HG03442 (cell line): Measurements from ENCODE around the gene PTGR3.

Source experiments
- ATAC-seq: cut with Tn5 transposase; IDR thresholded peaks from one replicate; pipeline ENCODE4 v1.9.1; 2021; ENCODE audit warnings: mild to moderate bottlenecking, moderate library complexity; ENCODE audit not compliant: unreplicated experiment

PTGR3 gene

DNA sequence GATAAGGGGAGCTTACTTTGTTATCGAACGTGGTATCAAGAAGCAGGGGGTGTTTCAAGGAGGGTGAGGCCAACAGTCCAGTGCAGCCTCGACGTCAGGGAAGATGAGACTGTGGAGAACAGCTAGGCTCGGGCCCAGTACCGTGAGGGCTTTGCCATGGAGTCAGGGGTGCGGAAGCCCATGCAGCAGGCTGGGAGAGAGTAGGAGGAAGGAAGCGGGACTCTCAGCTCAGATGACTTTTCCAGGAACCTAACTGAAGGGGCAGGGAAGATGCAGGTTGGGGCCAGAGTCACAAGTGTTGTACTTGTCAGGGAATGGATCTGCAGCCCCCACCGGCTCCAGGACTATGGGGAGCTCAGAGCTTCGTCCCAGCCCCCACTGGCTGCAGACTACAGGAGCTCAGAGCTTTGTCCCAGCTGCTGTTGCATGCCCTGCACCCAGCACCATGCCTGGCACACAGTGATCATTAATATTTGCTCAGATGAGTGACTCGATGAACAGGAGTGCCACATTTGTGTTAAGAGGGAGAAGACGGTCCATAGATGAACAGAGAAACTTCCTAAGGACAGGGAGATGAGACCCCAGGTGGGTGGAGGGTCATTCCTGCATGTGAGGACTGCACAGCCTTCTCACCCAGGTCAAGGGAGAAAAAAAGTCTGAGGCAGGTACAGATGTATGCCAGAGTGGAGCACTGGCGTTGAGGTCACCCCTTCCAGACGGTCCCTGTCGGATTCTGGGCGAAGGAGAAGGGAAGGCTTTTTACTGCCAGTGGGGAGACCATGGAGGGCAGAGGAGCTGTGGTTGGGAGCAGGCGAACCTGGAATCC, 36.4 kb downstream of the PTGR3 start:
- ATAC-seq = no peak

DNA sequence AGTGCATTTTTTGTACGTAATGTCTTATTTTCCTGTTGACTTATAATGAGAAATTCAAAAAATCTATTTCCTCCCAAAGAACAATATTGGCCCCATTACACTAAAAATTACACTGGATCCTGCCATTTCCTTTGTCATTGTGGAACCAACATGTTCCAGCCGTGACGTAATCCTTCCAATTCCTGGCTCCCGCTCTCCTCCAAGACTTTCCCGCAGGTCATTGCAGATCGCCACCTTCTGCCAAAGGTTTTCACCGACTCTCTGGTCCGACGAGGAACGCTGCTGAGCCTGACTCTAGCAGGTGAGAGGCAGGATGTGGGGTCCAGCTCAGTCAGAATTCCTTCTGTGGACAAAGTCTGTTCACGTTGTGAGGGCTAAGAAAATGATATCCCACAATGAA, 38.0 kb downstream of the PTGR3 start:
- ATAC-seq = no peak

DNA sequence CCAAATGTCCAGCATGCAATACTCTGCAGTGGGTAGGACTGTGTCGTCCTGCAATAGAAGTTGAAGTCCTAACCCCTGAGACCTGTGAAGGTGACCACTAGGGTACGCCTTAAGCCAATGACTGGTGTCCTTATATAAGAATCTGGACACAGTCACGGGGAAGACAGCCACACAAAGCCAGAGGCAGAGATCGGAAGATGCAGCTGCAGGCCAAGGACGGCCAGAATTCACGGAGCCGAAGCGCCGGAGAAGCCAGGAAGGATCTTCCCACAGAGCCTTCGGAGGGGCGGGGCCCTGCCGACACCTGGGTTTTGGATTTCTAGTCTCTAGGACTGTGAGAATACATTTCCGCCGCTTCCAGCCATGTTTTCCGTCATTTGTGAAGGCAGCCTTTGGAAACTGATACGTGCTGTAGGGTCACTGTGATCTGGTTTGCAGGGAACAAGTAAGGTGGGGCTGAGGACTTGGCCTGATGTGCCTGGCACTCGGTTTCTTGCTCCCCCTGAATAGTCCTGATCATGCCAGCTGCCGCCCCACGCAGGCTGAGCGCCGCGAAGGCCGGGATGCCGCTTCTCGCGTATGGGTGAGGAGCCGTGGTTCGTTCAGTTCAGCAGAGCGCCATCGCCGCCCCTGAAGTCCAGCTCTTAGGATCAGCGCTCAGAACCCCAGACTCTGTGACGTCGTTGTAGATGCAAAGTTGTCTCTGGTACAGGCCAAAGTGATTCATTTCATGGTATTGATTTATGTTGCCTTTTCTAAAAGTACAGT, 38.7 kb downstream of the PTGR3 start:
- no peak for ATAC-seq

DNA sequence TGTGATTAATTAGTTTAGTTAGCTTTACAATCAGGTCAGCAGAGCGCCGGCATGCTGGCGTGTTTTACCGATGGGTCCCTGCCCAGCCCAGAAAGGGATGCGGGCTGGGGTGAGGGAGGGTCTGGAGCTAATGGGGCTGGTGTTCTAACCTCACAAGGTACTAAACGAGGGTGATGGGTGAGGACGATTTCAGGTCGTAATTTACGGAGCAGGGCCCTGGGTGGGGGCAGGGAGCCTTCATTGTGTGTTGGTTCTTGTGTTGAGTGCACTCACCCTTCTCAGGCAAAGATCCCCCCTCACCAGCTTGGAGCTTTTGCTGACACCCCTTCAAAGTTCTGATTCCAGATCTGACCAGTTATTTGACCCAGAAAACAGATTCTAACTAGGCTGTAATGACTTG, 39.5 kb downstream of the PTGR3 start:
- ATAC-seq = no peak

DNA sequence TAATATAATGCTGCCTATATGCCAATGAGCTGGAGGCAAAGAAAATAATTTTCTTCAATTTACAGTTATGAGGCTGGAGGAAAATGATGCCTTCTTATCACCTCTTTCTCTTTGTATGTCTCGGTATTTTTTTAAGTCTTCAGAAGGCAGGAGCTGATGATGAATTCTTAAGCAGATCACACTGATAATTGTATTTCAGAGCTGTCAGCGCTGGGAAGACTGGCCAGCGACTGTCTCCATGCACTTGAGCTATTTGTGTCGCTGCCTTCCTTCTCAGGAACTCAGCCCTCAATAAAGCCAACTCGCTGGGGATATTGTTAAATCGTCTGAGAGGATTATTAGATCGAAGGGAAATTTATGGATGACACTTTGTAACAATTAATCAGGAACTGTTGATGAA, 40.3 kb downstream of the PTGR3 start:
- ATAC-seq = no peak

DNA sequence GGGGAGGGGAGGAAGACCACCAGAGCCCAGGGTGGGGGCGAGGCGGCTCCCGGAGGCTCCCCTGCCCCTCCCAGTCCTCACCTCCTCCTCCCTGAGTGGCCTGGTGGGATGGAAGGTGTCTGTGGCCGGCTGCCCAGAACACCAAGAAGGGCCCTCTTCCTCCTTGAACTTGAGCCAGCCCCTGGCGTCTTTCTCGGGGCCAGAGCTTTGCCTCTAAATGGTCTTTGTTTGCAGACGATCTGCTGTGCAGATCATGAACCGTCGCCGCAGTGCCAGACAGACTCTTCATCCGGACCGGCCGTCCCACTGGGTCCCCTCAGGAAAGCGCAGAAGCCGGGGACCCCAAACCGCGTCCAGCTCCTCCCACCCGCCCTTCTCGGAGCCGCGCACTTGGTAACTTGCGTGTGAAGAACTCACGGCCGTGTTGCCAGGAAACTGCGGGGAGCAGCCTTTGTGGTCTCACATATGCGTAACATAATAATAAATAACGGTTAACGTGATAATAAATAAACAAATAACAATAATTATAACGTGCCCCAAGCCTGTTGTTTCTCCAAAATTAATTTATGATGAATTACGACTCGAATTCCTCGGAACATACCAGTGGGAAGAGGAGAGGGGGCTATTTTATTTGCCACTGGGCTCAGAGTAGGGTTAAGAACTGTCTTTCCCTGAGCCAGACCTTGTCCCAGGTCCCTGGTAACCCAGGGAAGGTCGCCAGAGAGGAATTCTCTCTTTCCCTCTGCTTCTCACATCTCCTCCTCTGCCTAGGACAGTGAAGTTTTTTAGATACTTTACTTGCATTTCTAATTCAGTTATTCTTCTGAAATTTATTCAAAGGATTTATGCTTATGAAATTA, 41.0 kb downstream of the PTGR3 start:
- no peak for ATAC-seq

DNA sequence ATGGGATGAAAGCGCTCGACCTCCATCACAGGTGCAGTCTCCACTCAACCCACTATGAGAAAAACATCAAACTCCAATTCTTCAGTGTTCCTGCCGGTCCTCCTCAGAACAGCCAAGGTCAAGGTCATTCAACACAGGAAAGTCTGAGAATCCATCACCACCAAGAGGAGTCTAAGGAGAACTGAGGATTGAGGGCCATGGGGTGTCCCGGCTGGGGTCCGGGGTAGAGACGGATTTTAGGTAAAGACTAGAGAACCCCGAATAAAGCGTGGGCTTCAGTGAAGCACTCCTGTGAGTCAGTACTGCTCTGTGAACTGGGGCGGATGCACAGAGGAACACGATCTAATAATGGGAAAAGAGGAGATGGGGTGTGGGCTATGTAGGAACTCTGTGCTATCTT, 41.8 kb downstream of the PTGR3 start:
- ATAC-seq = no peak

DNA sequence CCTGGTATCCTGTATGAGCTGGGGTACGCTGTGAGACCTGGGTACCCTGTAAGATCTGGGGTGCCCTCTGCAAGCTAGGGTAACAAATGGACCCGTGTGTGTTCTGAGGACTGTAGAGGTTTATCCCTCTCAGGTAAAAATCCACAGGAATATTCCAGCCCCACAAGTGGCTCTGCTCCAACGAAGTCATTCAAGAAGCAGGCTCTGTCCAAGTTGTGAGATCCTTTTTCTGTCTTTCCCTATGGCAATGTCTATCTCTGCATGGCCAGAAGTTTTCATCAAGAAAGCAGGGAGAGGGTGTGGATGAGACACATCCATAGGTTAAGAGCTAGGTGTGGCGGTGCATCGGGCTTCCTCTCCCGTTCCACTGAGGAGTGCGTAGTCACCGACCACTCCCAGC, 43.0 kb downstream of the PTGR3 start:
- ATAC-seq = no peak

DNA sequence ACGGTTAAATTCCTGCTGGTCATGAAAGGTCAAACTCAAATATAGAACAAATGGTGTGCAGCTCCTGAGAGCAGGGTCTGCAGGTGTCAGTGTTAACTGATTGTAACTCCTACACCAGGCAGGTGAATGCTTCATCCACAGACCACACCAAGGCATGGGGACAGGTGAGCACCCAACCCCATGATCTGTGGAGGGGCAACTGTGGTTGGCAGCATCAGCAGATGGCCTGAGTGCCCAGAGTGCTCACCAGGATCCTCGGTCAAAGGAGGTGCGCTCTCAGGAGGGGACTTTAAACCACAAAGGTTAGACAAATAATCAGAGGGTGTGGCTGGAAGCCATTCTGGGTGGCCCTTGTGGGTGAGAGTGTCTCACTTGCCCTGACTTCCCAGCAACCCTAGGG, 44.5 kb downstream of the PTGR3 start:
- ATAC-seq = no peak

DNA sequence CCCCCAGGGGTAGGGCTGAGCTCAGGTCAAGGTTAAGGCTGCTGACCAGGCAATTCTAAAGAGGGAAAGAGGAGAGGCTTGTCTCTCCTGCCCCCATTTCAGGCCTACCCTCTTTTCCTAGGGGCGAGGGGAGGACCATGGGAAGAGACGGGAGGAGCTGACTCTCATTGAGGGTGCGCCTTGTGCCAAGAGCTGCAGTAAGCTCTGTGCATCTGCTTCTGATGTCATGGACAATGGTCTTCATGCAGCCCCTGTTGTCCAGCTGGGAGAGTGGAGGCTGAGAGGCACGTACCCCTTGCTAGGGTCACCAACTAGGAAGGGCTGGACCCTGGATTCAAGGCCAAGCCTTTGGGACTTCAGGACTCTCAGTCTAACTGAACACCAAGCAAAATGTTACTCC, 45.2 kb downstream of the PTGR3 start:
- no peak for ATAC-seq

DNA sequence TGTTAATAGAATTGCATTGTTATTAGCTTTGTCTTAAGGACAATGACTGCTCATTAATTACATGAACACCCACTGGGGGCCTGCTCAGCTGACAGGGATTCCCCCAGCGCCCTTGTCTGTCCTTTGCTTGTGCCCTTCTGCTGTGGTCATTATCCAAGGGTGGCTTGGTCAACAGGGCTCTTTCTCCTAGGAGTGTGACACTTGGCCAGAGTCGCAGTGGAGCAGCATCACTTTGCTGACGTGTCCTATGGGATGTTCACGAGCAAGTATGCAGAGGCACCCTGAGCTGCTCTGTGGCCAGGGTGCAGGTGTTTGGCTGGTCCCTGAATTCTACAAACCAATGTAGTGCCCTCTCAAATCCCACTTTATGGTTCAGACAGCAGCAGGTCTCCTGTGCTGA, 46.0 kb downstream of the PTGR3 start:
- ATAC-seq = no peak

DNA sequence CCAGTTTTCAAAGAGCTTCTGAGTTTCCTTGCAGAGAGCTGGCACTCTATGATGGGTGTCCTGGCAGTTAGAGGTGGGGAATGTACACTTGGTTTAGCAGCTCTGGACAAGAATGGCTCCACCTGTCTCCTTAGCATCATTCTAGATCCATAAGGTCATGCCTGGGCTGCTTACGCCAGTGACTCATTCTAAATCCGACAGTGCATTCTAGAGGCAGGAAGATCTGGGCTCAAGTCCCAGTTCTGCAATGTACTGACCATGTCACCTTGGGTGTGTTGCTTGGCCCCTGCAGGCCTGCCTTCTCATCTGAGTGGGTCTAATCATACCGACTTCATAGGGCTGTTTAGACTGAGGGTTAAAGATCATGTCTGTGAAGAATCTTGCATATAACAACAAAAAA, 46.5 kb downstream of the PTGR3 start:
- ATAC-seq = no peak

DNA sequence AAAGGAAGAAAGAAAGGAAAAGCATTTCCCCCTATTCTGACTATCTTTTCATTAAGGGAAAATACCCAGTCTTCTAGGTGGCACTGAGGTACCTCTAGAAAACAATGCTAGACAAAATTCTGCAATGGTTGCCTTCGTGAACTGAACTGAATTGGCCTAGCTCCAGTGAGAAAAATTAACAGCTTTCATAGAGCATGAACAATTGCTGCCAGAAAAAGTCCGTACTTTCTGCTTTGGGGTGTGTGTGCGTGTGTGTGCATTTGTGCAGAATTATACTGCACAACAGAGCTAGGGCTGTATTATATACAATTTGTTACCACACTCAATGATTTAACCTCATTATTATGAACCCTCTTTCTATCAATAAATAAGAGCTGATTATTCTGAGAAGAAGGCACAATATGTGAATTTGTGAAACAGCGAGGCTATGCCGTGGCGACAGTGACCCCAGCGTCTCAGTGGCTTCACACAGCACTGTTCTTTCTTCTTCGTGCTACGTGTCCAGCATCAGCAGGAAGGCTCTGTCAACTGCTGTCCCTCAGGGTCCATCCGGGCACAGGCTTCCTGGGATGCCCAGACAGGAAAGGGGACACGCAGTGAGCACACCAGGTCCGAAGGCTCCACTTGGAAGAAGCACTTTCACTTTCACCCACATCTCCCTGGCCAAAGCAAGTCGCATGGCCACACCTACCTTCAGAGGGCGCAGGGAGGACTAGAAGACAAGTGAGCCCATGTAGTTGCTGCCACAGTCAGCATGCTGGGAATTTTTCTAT, 47.5 kb downstream of the PTGR3 start:
- ATAC-seq = peak; percentile 47

DNA sequence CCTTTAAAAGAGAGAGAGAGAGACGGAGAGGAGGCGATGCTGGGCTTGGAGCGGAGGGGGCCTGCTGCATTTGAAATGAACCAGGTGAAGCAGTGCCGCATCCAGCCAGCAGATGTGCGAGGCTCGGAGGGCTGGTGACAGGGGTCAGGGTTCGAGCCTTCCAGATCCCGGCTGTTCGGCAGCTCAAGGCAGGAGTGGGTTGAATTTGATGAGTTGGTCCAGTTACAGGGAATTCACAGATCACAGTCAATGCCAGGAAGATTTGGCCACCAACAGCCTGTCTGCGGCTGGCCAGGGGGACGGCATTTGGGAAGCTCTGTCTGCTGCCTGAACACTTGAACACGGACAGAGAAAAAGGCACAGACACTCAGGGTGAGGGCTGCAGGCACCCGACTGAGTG, 48.6 kb downstream of the PTGR3 start:
- ATAC-seq = no peak

DNA sequence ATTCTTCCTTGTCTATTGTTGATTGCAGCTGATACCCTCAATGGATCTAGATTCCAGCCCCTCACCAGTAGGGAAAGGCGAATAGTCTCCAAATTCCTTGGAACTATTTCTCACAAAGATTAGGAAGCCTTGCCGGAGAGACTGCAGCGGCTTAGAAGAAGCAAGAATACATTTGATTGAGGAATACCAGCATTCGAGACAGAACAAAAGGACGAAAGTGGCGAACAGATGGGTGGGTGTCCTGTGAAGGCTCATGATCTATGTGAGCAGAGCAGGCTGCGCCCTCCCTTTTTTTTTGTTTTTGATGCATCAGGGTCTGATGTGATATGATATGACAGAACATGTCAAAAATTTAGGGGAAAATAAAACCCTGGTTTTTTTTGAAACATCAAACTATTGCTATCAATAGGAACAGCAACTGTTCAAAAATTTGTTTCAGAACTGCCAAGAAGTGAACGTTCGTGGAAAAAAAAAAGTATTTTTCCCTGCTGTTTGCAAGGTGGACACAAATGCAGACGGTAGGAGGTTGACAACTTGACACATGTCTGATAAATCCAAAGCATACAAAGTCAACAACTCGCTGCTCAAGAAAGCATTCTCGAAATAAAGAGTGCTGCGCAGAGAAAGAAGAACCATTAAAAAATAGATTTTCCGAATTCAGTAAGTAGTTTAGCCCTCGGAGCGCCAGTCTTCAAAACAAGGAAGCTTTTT, 49.1 kb downstream of the PTGR3 start:
- ATAC-seq = no peak

DNA sequence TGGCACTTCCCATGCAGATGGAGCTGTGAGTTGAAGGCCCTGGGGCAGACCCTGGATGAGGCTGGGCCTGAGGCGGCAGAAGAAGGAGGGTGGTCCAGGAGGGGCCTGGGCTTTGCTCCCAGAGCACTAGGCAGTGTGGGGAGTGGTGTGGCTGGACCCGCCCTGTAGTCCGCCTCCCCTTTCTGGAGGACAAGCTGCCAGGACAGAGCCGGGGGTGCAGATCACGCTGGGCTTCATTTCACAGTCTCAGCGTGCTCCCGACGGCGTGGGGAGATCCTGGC, 49.8 kb downstream of the PTGR3 start:
- no peak for ATAC-seq
